ENCODE data around the gene NR3C2. TPM values are rescaled to one million over a fixed set of nuclear protein-coding genes. Genes with fewer than 3 reads are reported as not detected.
A peak's percentile ranks its signal among the peaks of the same experiment; 100 is the strongest.
"Not testable (repeated sequence)": the region's sequence is repeated elsewhere in the genome, so short reads cannot be mapped to it uniquely, and the experiment has no call there.

NR3C2 gene
- total RNA-seq, 1 donor, result 4.7 TPM

DNA sequence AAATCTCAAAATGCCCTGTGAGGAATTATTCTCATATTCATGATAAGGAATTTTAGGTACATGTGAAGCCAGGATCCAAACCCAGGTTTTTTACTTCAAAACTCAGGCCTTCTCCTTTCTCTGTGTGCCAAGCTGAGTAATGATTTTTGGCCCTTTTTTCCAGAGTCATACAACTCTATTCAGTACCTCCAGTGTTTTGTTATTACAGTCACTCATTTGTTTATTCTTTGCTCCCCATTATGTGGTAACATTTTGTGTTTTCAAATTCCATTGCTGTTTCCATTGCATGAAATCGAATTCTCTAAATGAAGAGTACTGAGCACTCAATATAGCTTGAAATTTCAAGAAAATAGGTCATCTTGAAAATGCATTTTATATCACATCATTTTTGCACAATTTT lies 315.4 kb downstream of the NR3C2 start:
- peak; percentile 3 for DNase-seq (ENCODE audit: low read depth)
- H3K4me3 ChIP-seq (ENCODE audit: low read depth, low read length), result no peak overlapping the region
- TF ChIP-seq, protein P1, sequence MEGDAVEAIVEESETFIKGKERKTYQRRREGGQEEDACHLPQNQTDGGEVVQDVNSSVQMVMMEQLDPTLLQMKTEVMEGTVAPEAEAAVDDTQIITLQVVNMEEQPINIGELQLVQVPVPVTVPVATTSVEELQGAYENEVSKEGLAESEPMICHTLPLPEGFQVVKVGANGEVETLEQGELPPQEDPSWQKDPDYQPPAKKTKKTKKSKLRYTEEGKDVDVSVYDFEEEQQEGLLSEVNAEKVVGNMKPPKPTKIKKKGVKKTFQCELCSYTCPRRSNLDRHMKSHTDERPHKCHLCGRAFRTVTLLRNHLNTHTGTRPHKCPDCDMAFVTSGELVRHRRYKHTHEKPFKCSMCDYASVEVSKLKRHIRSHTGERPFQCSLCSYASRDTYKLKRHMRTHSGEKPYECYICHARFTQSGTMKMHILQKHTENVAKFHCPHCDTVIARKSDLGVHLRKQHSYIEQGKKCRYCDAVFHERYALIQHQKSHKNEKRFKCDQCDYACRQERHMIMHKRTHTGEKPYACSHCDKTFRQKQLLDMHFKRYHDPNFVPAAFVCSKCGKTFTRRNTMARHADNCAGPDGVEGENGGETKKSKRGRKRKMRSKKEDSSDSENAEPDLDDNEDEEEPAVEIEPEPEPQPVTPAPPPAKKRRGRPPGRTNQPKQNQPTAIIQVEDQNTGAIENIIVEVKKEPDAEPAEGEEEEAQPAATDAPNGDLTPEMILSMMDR (IDR thresholded peaks at IDR 0.05; ENCODE audit: insufficient read depth, low read length), result no peak

DNA sequence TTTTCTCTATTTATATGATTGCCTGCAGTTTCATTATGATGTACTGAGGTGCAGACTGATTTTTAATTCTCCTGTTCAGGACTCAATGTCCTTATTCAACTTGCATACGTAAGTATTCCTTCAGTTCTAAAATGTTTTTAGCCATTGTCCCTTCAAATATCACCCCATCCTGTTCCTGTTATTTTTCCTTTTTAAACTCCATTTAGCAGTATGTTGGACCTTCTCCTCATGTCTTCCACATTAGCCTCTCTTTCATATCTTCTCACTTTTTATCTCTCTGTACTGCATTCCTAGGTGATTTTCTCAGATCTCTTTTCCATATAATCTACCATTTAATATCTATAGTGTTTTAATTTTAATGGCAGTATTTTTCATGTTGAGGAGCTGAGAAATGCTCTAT lies 317.7 kb downstream of the NR3C2 start:
- TF ChIP-seq, protein P1 (IDR thresholded peaks at IDR 0.05; ENCODE audit: insufficient read depth, low read length), result no peak

DNA sequence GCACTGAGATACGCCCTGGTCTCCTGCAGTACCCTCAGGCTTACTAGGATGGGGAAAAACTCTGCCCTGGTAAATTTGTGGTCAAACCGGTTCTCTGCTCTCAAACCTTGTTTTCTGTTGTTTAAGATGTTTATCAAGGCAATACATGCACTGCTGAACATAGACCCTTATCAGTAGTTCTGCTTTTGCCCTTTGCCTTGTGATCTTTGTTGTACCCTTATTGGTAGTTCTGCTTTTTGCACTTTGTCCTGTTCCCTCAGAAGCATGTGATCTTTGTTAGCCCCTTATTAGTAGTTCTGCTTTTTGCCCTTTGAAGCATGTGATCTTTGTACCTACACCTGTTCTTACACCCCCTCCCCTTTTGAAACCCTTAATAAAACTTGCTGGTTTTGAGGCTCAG lies 319.1 kb downstream of the NR3C2 start:
- not testable (repeated sequence) for H3K4me3 ChIP-seq (ENCODE audit: low read depth, low read length); DNase-seq (ENCODE audit: low read depth)

More for the DNA sequence above, 317.7 kb downstream of the NR3C2 start:
- DNase-seq (ENCODE audit: low read depth), result no peak
- H3K4me3 ChIP-seq (ENCODE audit: low read depth, low read length), result no peak overlapping the region

DNA sequence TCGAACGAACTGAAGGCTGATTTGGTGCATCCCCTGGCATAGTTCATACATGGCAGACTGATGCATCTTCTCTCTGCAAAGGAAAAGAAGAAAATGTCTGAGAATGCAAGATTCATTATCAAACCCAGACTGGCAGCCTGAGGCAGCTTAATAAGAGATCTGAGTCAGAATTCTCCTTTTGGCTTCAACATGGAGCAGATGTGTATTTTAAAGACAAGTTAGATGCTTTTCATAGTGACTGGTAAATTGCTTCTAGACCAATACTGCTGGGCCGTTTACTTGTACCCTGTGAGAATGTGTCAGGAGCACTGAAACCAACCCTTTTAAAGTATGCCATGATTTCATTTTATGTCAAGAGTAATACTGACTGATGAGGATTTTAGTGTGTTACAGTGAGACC lies 322.0 kb downstream of the NR3C2 start:
- TF ChIP-seq, protein P1 (IDR thresholded peaks at IDR 0.05; ENCODE audit: insufficient read depth, low read length), result no peak
- no peak overlapping the region for H3K4me3 ChIP-seq (ENCODE audit: low read depth, low read length)
- no peak for DNase-seq (ENCODE audit: low read depth)

DNA sequence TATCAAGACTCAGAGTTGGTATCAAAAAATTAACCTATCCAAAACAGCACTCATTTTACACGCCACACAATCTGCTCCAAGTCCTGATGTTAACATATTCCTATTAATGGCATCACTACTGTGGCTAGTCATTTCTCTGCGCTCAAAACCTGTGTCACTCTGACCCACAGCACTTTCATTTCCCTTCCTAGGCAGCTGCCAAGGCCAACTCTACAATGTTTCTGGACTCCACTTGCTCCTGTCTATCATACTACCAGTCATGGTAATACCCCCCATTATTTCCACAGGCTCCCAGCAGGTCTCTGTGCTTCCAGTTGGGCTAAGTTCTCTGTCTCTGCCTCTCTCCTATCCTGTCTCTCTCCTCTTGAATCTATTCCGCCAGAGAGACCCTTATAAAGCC lies 323.6 kb downstream of the NR3C2 start:
- no peak overlapping the region for H3K4me3 ChIP-seq (ENCODE audit: low read depth, low read length)
- no peak for DNase-seq (ENCODE audit: low read depth)
- TF ChIP-seq, protein P1 (IDR thresholded peaks at IDR 0.05; ENCODE audit: insufficient read depth, low read length), result no peak

DNA sequence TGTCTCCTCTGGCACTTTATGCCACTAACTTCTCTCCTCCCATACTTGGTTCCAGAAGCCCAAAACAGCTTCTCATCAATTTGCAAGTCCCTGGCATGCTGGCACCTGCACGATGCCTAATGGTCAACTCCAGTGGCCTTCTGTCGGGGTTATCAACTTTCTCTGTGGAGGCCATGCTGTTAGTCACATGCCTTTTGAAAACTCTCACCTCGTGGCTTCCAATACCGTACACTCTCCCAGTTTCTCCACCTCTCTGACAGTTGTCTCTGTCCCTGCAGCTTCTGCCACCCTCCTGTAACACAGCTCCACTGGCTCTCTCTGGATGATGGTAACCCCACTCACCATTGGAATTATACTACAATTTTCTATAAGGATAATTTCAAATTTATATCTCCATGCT lies 324.0 kb downstream of the NR3C2 start:
- TF ChIP-seq, protein P1 (IDR thresholded peaks at IDR 0.05; ENCODE audit: insufficient read depth, low read length), result no peak
- no peak overlapping the region for H3K4me3 ChIP-seq (ENCODE audit: low read depth, low read length)
- DNase-seq (ENCODE audit: low read depth), result no peak

DNA sequence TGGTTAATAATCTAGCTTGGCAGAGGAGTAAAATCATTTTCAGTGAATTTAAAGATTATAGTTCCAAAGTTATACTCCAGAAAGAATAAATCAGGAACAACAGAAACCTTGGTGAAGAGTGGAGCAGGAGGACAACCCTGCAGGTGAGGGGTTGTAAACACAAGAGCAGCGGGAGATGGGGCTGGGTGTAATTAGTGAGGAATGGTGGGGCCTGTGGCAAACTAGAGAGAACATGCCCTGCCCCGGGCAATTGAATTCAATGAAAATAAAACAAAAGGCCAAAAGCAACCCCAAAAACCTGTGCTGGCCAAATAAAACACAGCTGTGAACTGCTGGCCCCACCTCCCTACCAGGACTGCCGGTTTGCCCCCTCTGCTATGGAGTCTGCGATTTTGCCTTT lies 325.2 kb downstream of the NR3C2 start:
- H3K4me3 ChIP-seq (ENCODE audit: low read depth, low read length), result no peak overlapping the region
- TF ChIP-seq, protein P1 (IDR thresholded peaks at IDR 0.05; ENCODE audit: insufficient read depth, low read length), result no peak
- no peak for DNase-seq (ENCODE audit: low read depth)
